ENCODE results near the gene LMBR1.

The LMBR1 gene

DNA sequence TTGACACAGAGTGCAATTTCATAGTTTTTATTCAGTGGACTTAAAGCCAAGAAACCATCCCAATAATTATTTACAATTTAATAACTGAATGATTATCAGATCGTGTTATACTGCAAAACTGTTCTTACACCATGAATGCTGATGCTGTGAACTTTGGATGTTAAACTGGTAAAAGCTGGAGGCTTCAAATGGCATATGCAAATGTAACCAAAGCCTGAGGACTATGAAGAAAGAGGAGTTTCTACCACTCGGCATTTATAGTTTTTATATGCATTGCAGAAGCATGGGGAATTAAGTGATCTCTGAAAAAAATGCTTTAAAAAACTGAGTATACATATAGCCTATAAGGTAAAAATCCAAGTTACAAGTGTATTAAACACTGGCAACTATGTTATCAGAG lies 210.1 kb downstream of the LMBR1 start:
- DNase-seq = no peak

DNA sequence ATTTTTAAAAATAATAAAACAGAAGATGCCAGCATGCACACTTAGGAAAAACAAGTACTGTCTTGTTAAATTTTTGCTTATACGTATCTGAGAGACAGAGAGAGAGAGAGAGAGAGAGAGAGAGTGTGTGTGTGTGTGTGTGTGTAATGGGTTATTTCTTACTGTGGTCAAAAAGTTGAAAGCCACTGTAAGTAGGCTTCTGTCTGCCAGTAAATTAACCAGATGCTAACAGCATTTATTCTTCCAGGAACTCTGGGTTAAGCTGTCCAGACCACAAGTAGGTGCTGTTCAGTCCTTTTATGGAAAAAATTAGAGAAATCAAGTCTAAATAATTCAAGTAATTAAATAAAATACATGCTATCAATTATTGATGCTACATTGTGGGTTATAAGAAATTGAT lies 212.7 kb downstream of the LMBR1 start:
- DNase-seq = no peak

DNA sequence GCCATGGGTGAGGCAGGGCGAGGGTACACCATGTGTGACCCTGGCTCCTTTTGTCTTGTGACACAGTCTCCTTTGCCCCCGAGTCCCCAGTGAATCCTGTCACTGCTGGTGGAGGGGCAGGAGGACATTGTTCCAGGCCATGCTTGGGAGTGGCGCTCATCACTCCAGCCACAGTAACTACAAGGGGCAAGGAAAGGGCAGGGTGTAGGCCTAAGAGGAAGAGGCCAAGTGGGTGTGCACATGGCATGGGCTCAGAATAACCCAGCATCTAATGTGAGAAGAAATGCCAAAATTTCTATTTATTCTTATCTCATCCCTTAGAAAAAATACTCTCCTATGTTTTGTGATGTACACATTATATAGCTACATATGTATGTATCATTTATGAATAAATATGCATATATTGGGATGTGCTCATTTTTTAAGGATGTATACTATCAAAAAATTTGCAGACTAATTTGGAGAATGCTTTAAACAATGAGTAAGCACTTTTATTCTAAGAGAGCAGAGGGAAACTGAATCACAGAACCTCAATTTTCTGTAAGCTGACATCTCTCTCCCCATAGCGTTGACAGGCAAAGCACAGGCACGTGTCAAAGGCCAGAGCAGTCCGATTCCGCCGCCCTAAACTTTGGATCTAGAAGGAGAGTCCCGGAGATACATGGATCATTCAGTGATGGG lies 215.5 kb downstream of the LMBR1 start:
- DNase-seq = no peak

DNA sequence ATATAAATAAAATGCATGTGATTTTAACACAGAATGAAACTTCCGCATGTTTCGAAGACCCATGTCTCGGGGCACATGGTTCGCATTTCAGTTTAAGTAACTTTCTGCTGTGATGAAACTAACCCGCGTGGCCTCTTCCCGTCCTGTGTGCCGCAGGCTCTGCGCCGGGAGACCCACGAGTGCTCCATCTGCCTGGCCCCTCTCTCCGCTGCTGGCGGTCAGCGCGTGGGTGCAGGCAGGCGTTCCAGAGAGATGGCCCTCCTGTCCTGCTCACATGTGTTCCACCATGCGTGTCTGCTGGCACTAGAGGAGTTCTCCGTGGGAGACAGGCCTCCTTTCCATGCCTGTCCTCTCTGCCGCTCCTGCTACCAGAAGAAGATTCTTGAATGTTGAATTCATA lies 216.7 kb downstream of the LMBR1 start:
- DNase-seq = no peak

DNA sequence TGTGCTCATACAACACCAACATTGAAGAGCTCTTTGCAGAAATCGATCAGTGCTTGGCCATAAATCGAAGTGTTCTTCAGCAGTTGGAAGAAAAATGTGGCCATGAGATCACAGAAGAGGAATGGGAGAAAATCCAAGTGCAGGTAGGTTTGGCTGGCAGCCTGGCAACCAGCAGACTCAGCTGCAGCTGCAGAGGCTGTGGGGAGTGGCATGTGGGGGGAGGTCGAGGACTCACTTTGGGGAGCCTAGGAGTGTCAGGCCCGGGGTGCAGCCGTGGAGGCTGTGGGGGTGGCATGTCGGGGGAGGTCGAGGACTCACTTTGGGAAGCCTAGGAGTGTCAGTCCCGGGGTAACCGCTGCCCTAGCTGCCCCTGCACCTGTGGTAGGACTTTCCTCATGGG lies 217.3 kb downstream of the LMBR1 start:
- no peak for DNase-seq

DNA sequence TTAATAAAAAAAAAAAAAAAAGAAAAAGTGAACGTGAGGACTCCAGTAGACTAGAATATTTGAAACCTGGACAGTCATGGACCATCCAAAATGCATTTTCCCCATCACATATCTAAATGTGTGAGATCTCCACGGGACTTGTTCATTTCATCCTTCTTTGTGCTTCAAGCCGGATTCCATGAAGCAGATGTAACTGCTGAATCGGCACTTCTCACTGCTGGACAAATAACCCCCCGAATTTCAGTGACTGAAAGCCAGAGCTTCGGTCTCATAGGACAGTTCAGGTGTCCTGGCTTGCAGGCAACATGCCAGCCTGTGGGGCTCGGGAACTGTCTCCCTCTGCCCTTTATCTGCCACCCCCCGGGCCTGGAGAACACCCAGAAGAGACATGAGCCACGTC lies 219.1 kb downstream of the LMBR1 start:
- no peak for DNase-seq

DNA sequence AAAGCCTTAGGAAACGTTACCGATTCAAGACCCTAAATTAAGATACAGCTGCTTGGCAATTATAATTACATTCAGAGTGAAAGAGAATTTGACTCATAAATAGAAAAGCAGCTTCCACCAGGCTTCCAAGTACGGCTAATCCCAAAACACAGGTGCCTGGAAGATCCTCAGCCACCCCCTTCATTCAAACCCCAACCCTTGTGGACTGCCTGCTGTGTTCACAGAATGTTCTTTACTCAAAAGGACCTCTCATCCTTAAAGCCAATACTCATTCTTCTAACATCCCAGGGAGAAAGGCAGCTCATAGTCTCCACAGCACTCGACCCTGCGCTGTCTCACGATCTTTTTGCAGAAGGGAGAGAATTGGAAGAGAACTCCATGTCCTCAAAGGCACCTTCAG lies 219.5 kb downstream of the LMBR1 start:
- DNase-seq = no peak

DNA sequence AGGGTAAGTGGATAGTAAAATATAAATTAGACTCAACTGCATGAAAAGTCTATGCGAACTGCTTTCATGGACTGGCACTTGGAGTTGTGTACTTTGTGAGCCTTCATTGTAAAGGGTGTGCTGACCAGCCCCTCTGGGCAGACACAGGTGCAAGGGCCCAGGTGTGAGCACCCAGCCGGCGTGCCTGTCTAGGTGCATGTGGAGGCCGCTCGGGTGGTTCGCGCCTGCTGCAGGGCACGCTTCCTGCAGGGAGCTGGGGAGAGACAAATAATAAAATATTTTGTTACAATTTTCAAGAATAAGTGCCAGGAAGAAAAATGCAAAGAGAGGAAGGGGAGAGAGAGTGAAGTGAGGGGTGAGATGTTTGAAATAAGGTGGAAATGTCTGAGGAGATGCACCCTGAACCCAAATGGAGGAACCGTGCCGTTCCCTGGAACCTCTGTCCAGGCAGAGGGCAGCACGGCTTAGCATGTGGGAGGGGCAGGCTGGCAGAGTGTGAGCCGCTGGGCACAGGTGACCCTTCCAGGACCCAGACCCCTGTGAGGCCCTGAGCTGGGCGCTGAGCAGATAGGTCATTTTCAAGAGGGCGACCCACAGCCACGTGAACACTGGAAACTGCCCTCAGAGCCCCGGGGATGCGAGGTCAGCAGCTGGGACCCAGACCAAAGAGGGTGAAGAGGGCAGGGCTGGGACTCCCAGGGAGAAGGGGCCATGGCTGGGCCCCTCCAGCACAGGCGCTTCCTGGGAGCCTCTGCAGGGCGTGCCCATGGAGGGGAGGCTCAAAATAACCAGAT lies 223.8 kb downstream of the LMBR1 start:
- DNase-seq = no peak

DNA sequence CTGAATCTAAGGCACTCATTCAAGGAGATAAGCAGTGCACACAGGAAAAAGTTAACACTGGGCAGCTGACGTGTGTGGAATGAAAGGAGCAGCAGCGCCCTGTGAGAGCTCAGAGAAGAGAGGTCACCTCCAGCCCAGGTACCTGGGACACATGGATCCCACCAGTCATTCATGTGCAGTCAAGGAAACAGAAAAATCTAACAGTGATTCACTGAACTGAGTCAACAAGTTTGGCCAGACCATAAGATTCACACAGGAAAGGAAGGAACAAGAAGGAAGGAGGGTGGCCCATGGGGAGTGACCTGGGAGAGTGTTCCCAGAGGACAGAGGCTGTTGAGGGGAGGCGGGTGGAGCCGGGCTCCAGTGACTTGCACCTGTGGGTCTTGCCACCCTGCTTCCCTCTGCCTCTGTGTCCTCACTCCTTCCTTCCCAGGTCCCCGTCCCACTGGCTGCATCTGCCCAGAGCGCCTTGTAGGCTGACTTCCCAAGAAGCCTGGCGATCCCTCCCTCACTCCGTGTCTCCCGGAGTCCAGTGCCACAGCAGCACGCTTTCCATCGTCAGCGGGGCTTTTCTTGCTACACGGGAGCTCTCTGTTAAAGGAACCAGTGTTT lies 224.7 kb downstream of the LMBR1 start:
- no peak for DNase-seq

DNA sequence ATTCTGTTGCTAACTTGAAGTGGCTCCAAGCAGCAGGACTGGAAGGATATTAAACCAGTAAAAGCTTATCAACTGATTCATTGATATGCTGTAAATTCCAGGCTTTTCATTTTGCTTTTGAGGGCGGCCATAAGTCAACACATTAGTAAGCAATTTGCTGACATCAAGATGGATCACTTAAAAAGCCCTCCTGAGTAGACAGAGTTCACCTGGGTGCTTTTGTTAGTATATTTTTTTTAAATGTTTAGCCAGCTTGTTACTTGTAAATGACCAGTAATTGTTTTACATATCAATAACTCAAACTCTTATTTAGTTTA lies 225.9 kb downstream of the LMBR1 start:
- no peak for DNase-seq

DNA sequence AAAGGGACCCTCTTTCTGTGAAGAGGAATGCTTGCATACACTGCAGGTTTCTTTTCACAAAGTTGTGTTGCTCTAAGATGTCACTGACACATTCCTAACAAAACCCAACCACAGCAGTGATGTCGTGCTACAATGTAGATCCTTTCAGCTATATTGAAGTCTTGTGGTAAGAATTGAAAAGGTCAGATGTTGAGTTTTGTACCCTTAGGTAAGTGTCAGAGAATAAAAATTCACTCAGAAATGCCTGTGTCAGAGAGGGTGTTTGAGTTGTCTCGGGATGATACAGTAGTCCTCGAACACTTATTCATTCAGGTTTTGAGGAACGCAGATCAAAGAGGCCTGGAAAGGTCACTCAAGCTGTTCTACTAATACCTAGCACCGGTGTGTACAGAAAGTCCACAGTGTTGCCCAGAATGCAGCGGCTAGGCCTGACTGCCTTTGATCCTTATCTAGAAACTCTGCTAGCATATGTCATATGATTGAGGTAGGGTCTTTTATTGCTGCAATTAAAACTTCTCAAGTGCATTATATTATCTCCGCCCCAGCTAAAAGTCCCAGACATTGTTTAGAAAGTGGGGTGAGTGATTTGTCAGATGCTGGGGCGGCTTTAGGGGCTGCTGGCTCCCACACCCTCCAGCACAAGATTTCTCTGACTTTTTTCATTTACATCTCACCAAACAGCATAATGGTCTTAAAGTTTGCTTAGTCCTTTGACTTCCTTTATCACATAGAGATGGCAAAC lies 226.4 kb downstream of the LMBR1 start:
- no peak for DNase-seq

DNA sequence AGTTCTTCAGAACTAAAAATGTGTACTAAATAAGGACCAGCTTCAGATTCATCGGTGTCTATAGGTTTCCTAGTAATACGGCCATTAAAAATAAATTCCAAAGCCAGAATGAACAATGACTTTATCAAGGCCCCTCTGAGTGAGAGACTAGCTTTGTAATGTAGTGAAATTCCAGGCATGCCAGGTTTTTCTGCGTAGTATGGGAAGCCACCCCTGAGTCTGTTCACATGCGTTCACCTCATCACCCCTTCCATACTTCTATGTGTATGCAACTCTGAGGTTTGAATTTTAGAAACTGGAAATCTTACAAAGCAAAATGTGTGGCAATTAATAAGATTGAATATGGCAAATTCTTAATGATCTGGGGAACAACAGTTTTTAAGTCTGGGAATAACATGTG lies 227.9 kb downstream of the LMBR1 start:
- DNase-seq = no peak

DNA sequence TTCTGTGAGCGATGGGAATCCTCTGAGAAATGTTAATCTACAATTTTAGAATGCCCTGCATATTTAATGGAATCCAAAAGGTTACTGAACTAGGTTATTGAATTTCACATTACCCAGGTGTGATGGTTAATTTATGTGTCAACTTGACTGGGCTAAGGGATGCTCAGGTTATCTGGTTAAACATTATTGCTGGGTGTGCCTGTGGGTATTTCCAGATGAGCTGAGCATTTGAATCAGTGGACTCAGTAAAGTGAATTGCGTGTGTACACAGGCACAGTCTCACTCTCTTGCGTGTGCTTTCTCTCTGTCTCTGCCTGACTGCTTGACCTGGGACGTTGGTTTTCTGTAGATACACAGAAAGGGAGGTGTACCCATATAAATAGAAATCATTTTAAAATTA lies 230.7 kb downstream of the LMBR1 start:
- no peak for DNase-seq

DNA sequence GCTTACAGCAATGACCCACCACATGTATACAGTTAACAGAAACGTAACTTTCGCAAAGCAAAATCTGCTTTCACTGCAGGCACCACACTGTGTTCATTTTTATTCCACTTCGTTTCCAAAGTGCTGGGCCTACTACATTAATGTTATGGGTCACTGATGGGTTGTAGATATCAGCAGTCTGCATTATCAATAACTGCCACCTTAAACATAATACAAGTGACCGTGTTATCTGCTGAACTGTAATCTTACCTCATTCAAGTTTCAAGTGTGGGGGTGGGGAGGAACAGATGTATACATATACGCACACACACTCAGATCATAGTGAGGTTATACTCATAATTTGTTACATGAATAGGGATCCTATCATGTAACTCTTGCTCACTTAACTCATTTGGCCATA lies 231.3 kb downstream of the LMBR1 start:
- no peak for DNase-seq

DNA sequence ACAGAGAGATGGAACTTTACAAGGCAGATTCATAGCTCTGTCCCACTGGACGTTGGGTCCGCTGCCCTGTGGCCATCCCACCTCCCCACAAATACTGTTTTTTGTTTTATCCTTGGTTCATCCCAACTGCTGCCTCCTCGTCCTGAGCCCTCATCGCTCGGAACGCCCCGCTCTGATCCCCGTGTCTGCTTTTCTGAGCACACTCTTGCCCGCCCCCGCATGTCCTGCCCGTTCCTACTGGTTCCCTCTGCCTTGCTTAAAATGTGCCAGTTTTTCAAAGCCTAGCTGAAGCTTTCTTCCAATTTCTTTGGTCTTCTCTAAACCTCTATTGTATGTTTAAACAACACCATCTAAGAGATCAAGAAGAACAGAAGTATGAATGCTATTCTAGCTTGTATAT lies 233.0 kb downstream of the LMBR1 start:
- no peak for DNase-seq

DNA sequence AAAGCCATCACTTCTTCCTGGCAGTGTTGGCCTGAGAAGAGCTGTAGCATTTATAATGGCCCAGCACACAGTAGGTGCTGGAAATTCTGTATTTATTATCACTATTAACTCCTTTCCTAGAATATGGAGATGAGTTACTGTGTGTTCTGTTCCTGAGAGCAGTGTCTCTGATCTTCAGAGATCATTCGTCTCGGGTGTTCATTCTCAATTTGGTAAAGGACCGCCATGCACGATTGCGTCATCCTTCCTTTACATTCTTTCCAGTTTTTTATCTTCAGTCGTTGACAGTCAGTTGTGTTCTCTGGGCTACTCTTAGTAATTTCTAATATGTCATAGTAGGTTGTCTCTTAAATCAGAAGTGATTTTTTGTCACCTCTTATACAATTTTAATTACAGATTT lies 233.8 kb downstream of the LMBR1 start:
- DNase-seq = no peak

DNA sequence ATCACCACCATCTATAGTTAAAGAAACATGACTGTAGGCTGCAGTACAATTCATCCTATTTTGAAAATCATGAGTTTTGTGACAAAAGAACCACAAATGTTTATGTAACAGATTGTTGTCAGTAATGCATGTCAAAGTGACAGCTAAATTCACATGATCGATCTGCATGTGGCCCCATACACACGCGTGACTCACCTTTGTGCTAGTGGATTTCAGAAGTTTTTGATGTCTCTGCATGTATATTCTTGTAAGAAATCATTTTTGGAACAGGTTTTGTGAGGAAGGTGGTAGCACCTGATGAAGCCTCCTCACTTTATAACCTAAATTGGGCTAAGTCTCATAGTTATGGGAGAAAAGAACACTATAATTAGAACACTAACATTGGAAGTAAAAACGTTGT lies 235.3 kb downstream of the LMBR1 start:
- DNase-seq = no peak

DNA sequence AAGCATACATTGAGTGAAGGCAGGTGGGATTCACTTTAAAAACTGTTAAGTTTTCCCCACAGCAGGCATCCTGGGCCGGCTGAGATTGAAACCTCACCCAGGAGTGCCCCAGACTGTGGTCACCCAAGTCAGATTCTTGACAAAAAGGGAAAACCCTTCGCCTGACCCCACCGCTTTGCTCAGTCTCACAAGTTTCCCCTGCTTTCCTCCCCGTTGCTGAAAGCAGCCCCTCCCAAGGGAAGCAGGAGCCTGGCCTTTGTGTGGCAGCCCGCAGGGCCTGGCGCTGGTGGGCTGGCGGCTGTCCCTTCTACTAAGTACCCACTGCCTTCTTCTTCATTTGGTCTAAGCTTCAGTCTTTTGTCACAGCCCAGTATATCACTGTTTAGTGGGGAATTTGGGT lies 236.4 kb downstream of the LMBR1 start:
- DNase-seq = no peak

DNA sequence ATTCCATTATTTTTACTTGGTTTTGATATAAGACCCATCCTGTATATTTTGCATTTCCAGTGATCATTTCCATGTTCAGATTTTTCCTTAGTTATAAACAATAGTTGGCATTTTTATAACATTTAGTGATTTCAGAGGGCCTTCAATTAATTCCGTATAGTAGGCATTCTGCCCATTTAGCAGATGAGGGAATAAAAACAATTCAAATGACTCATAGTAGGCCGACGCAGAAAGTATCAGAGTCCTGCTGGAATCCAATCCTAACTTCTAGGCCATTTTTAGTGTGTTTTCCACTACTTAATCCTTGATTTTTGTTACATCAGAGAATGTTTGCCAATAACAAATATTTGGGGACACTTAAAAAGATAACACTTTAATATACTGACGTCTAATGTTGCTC lies 237.0 kb downstream of the LMBR1 start:
- no peak for DNase-seq

DNA sequence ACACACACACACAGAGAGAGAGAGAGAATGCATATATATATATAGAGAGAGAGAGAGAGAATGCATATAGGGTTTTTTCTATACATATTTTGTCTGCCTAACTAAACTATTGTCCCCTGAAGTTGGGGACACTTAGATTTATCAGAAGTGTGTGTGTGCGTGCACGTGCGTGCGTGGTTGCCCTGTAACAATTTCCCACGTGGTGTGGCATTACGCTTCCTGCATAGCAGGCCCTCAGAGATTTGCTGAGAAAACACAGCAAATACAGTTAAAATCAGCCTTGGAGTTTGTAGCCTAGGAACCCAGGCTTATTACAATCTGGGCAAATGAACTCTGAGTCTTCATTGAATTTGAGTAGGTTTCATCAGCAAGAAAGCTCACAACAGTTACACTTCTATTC lies 237.7 kb downstream of the LMBR1 start:
- no peak for DNase-seq

DNA sequence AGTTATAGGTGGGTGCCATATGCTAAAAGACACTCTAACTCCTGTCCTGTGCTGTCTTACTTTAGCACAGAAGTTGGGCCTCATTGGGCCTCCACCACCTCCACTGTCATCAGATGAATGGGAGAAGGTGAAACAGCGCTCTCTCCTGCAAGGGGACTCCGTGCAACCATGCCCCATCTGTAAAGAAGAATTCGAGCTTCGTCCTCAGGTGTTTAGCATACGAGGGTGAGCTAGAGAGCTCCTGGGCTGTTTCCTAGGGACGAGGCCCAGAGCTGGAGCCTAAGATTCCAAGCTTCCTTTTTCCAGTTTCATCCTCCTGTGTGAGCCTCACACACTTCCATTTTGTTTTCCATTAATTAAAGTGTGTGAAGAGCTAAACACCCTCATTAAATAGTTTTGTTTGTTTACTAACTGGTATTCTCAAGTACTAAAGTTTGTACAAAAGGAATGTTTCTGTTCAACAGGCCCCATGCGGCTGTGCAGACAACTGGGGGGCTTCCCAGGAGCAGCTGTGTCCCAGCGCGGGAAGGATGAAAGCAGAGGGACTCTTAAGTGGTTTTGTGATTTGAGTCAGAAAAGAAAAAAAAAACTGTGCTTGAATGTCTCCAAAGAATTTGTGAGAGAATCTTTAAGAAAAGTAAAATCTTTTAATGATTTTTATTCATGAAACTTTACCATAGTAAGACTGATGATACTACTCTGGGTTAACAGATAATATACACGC lies 238.3 kb downstream of the LMBR1 start:
- DNase-seq = no peak

DNA sequence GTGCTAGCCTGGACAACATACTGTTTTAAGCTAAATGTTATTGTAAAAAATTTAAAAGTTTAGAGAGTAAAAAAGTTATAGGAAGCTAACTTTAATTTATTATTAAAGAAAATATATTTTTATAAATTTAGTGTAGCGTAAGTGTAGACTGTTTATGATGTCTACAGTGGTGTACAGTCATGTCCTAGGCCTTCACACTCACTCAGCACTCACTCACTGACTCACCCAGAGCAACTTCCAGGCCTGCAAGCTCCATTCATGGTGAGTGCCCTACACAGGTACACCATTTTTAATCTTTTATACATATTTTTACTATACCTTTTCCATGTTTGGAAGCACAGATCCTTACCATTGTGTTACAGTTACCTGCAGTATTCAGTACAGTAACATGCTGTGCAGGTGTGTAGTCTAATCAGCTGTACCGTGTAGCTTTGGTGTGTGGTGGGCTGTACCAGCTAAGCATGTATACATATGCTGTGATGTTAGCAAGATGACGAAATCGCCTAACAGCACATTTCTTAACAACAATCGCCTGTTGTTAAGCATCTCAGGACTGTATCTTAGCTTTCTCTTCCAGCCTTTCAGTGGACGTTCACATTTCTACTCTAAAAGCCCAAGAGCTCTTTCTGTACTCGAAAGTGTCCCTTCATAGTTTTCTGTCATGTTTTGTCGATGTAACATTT lies 240.0 kb downstream of the LMBR1 start:
- DNase-seq = no peak

DNA sequence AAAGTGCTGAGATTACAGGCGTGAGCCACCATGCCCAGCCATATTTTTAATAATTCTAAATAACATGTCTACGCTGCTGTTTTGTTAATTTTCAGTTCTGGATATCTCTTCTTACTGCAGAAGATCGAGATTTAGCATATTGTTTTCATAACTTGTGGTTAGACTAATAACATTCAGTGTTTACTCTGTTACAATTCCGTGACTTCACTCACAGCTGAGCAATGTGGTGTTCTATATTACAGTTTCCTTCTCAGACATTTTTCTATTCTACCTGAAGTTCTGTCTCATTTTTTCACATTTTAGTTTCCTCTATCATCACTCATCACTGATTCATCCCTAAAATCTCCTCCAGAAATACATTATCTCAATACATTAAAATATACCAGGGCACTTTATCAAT lies 241.5 kb downstream of the LMBR1 start:
- DNase-seq = no peak

Data from activated gamma-delta T cell (primary cell).